ENCODE data around the gene PTAFR.
A peak's percentile ranks its signal among the peaks of the same experiment; 100 is the strongest.

Gene PTAFR
- 0 to 0.54 reads per million in 2 donors for total RNA-seq

- DNase-seq = no peak
These were observed at the start of gene PTAFR for GRCh38 chr1:28176492-28177470. Gene PTAFR (minus strand): TSS chr1:28176690. CDS start chr1:28151021, 25,669 bp downstream.

GRCh38 chr1:28213315-28213714, 36.8 kb upstream of the PTAFR start:
- no peak for DNase-seq

- DNase-seq = no peak
These were observed 33.2 kb upstream of the PTAFR start for GRCh38 chr1:28209700-28210099.

GRCh38 chr1:28208818-28209441, 32.4 kb upstream of the PTAFR start:
- peak in 4 of 5 experiments; percentile 43 to 78 (median 47) for DNase-seq

GRCh38 chr1:28205243-28205642, 28.8 kb upstream of the PTAFR start:
- no peak for DNase-seq

- no peak for DNase-seq
These were observed 23.9 kb upstream of the PTAFR start for GRCh38 chr1:28200234-28200873.

GRCh38 chr1:28199328-28200233, 23.1 kb upstream of the PTAFR start:
- peak in 4 of 5 experiments; percentile 14 to 98 (median 63) for DNase-seq

- no peak for DNase-seq
These were observed 21.4 kb upstream of the PTAFR start for GRCh38 chr1:28197682-28198415.

- DNase-seq = no peak
These were observed 19.8 kb upstream of the PTAFR start for GRCh38 chr1:28196330-28196729.

GRCh38 chr1:28195780-28196179, 19.3 kb upstream of the PTAFR start:
- DNase-seq = no peak

- peak in 1 of 5 experiments; percentile 18 for DNase-seq
These were observed 18.0 kb upstream of the PTAFR start for GRCh38 chr1:28194326-28195035.

GRCh38 chr1:28193701-28194161, 17.2 kb upstream of the PTAFR start:
- no peak for DNase-seq

GRCh38 chr1:28190996-28191645, 14.6 kb upstream of the PTAFR start:
- DNase-seq = no peak

GRCh38 chr1:28190337-28190979, 14.0 kb upstream of the PTAFR start:
- DNase-seq = no peak

- DNase-seq = no peak
These were observed 8.6 kb upstream of the PTAFR start for GRCh38 chr1:28185071-28185470.

GRCh38 chr1:28180306-28181305, 4.1 kb upstream of the PTAFR start:
- no peak for DNase-seq

GRCh38 chr1:28178690-28179485, 2.4 kb upstream of the PTAFR start:
- no peak for DNase-seq
